Islet of Langerhans (tissue), 1 donor: Measurements from ENCODE around the gene TOM1L2.

Experiments used
- FAIRE-seq: peaks from one replicate; lab custom pipeline; 2011; peaks lifted over from hg19 to GRCh38; lab: Jason Lieb, UNC

TOM1L2 gene

GRCh38 chr17:17806611-17807274 is 165.5 kb downstream of the TOM1L2 start:
- FAIRE-seq: no peak

GRCh38 chr17:17806035-17806434 is 166.2 kb downstream of the TOM1L2 start:
- no peak for FAIRE-seq

DNA sequence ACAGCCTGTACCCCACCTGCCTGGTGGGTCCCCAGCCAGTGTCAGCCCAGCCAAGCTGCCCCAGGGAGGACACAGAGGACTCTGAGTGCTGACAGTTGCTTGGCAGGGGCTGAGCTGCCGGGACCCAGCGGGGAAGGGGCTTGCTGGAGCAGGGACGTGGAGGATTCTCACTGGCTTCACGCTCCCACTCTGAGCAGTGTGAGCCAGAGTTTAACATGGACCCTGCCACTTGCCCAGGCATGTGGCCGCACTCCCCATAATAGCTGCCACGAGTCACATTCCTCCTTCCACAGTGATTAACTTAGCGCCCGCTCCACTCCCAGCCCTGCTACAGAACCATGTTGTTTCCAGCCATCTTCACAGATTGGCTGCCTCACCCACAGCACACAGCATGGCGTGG is 166.6 kb downstream of the TOM1L2 start:
- no peak for FAIRE-seq

- no peak for FAIRE-seq
Observed at GRCh38 chr17:17804007-17804406, 168.2 kb downstream of the TOM1L2 start.

- FAIRE-seq: no peak
Observed at GRCh38 chr17:17801800-17802481, 170.3 kb downstream of the TOM1L2 start.

GRCh38 chr17:17800504-17801021 is 171.6 kb downstream of the TOM1L2 start:
- FAIRE-seq: no peak

- no peak for FAIRE-seq
Observed at GRCh38 chr17:17798573-17799255, 173.5 kb downstream of the TOM1L2 start.

DNA sequence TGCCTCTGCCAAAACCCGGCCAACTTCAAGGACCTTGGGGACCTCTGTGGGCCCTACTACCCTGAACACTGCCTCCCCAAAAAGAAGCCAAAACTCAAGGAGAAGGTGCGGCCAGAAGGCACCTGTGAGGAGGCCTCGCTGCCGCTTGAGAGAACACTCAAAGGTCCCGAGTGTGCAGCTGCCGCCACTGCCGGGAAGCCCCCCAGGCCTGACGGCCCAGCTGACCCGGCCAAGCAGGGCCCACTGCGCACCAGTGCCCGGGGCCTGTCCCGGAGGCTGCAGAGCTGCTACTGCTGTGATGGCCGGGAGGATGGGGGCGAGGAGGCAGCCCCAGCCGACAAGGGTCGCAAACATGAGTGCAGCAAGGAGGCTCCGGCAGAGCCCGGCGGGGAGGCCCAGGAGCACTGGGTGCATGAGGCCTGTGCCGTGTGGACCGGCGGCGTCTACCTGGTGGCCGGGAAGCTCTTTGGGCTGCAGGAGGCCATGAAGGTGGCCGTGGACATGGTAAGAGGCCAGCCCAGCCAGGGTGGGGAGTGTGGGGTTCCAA is 174.1 kb downstream of the TOM1L2 start:
- no peak for FAIRE-seq

DNA sequence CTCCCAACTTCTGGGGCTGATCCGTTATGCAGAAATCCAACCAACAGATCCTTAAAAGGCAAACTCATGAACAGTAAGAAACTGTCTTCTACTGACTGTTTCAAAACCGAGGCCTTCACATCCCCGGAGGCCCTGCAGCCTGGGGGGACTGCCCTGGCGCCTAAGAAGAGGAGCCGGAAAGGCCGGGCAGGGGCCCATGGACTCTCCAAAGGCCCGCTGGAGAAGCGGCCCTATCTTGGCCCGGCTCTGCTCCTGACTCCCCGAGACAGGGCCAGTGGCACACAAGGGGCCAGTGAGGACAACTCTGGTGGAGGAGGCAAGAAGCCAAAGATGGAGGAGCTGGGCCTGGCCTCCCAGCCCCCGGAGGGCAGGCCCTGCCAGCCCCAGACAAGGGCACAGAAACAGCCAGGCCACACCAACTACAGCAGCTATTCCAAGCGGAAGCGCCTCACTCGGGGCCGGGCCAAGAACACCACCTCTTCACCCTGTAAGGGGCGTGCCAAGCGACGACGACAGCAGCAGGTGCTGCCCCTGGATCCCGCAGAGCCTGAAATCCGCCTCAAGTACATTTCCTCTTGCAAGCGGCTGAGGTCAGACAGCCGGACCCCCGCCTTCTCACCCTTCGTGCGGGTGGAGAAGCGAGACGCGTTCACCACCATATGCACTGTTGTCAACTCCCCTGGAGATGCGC is 174.9 kb downstream of the TOM1L2 start:
- FAIRE-seq: no peak

GRCh38 chr17:17796787-17797061 is 175.5 kb downstream of the TOM1L2 start:
- FAIRE-seq: no peak

GRCh38 chr17:17795946-17796786 is 176.0 kb downstream of the TOM1L2 start:
- no peak for FAIRE-seq

GRCh38 chr17:17795296-17795695 is 176.9 kb downstream of the TOM1L2 start:
- no peak for FAIRE-seq

DNA sequence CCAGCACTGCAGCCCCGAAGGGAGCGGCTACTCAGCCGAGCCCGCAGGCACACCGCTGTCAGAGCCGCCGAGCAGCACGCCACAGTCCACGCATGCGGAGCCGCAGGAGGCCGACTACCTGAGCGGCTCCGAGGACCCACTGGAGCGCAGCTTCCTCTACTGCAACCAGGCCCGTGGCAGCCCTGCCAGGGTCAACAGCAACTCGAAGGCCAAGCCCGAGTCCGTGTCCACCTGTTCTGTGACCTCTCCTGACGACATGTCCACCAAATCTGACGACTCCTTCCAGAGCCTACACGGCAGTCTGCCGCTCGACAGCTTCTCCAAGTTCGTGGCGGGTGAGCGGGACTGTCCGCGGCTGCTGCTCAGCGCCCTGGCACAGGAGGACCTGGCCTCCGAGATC is 177.8 kb downstream of the TOM1L2 start:
- no peak for FAIRE-seq
